GM18909 (cell line): ENCODE data around the gene CNGA3.
A peak's percentile ranks its signal among the peaks of the same experiment; 100 is the strongest.
"Not testable (repeated sequence)": the region's sequence is repeated elsewhere in the genome, so short reads cannot be mapped to it uniquely, and the experiment has no call there.

Experiments
- ATAC-seq: cut with Tn5 transposase; IDR thresholded peaks from one replicate; pipeline ENCODE4 v1.9.1; 2021; ENCODE audit warnings: mild to moderate bottlenecking; ENCODE audit not compliant: unreplicated experiment, poor library complexity

The CNGA3 gene

GRCh38 chr2:98434492-98434891, 88.2 kb downstream of the CNGA3 start:
- no peak for ATAC-seq

GRCh38 chr2:98435670-98436069, 89.4 kb downstream of the CNGA3 start:
- ATAC-seq: not testable (repeated sequence)

- ATAC-seq: no peak
Observed at GRCh38 chr2:98436734-98437133, 90.5 kb downstream of the CNGA3 start.

GRCh38 chr2:98438190-98439133, 92.2 kb downstream of the CNGA3 start:
- no peak for ATAC-seq

- no peak for ATAC-seq
Observed at GRCh38 chr2:98441706-98442450, 95.6 kb downstream of the CNGA3 start.

- ATAC-seq: no peak
Observed at GRCh38 chr2:98442488-98442887, 96.2 kb downstream of the CNGA3 start.

- peak; percentile 88 for ATAC-seq
Observed at GRCh38 chr2:98444436-98445176, 98.3 kb downstream of the CNGA3 start, which contains the start of gene INPP4A. Gene INPP4A, plus strand, starts transcription at chr2:98444858. Its CDS starts 75,191 bp downstream, at chr2:98520049.

- ATAC-seq: peak; percentile 31
Observed at GRCh38 chr2:98445177-98445682, 99.0 kb downstream of the CNGA3 start.

GRCh38 chr2:98445683-98446581, 99.7 kb downstream of the CNGA3 start:
- ATAC-seq: no peak

GRCh38 chr2:98446850-98447249, 100.6 kb downstream of the CNGA3 start:
- no peak for ATAC-seq
